Transverse colon (tissue), 4 donors: ENCODE data around the gene CNTRL.

Experiments
- CTCF ChIP-seq, 5 experiments: fragments of 200-600 bp in 3 of 5; fragments of 450-650 bp in 2 of 5; sonication (generic) in 3 of 5; IDR thresholded peaks; 1 replicate in 2 of 5; 2 replicates in 3 of 5; pipeline ENCODE4 v1.5.1; 2016 to 2017; ENCODE audit warnings: antibody characterized with exemption in 5 of 5, inconsistent platforms in 3 of 5, mild to moderate bottlenecking in 2 of 5, moderate library complexity in 1 of 5
- EP300 ChIP-seq: sonication (generic); formaldehyde crosslinking; IDR thresholded peaks from one replicate; pipeline ENCODE4 v1.6.1; 2017; ENCODE audit warnings: antibody characterized with exemption, low read depth
- POLR2A ChIP-seq: fragments of 450-650 bp; IDR thresholded peaks from one replicate; pipeline ENCODE4 v1.6.1; 2016; ENCODE audit warnings: antibody characterized with exemption, mild to moderate bottlenecking, moderate library complexity
- POLR2AphosphoS5 ChIP-seq, 3 donors: sonication (generic); formaldehyde crosslinking; IDR thresholded peaks; one replicate each; pipeline ENCODE4 v1.6.1; 2016; ENCODE audit warnings: antibody characterized with exemption in 3 of 3

- TF ChIP-seq EP300, result no peak
- TF ChIP-seq CTCF (IDR thresholded peaks at IDR 0.05), result no peak
- no peak for TF ChIP-seq POLR2A
- no peak for TF ChIP-seq POLR2AphosphoS5 (IDR thresholded peaks at IDR 0.05)
Observed at GRCh38 chr9:121192518-121192917, 117.8 kb downstream of the CNTRL start.
